ENCODE results near the gene PMAIP1.
"Not testable (repeated sequence)": the region's sequence is repeated elsewhere in the genome, so short reads cannot be mapped to it uniquely, and the experiment has no call there.

Gene PMAIP1

DNA sequence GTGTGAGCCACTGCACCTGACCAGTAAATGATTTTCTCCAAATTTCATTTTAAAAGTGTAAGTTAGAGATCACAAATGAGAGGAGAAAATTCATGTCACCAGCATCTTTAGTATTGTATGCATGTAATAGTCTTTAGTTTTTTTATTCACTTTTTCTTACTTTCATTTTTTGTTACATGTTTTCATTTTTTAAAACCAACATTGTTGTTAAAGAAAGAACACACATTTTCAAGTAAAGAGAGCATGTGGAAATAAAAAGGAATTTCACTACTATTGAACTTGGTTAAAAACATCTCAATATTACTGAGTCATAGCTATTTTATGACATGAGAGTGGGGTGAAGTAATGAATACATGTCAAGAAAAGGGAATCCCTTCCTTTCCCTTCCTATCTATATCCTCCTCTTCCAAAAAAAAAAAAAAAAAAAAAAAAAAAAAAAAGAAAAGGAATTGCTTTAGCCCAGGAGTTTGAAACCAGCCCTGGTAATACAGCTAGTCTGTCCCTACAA, 29.1 kb upstream of the PMAIP1 start:
- no peaks in the 10 kb centered on the region for H3K36me3 ChIP-seq (ENCODE audit: control insufficient read depth, insufficient read depth, low read length)
- H3K9me3 ChIP-seq (ENCODE audit: control insufficient read depth, low read length): no peaks in the 10 kb centered on the region
- no peak overlapping the region for H3K9ac ChIP-seq (ENCODE audit: low read length)
- peaks cover 3% of the 10 kb centered on the region for H3K4me1 ChIP-seq (ENCODE audit: control insufficient read depth, insufficient read depth, low read length)
- H3K27me3 ChIP-seq (ENCODE audit: control insufficient read depth, insufficient read depth, low read length): peaks cover 3% of the 10 kb centered on the region
- no peak overlapping the region for H3K4me3 ChIP-seq (ENCODE audit: low read length)

DNA sequence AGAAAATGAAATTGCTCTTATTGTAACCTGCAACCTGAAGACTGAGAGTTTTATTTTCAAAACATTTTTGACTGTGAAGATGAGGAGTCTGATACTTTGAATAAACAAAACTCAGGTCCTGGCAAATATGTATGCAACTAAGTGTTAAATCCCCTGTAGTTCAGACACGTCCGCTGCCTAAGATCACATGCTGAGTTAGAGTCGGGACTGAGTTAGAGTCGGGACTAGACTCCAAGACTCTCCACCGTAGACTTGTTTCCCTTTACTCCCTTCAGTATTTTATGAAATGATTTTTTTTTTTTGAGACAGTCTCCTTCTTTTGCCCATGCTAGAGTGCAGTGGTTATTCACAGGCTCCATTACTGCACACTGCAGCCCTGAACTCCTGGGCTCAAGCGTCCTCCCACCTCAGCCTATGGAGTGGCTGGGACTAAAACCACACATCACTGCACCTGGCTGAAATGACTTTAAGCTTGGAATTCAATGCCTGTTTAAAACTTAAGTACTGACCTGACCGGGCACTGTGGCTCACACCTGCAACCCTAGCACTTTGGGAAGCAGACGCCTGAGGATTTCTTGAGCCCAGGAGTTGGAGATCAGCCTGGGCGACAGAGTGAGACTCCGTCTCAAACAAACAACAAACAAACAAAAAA, 28.0 kb upstream of the PMAIP1 start:
- no peaks in the 10 kb centered on the region for H3K9me3 ChIP-seq (ENCODE audit: control insufficient read depth, low read length)
- H3K9ac ChIP-seq (ENCODE audit: low read length): no peak overlapping the region
- no peaks in the 10 kb centered on the region for H3K4me1 ChIP-seq (ENCODE audit: control insufficient read depth, insufficient read depth, low read length)
- no peak overlapping the region for H3K4me3 ChIP-seq (ENCODE audit: low read length)
- H3K27me3 ChIP-seq (ENCODE audit: control insufficient read depth, insufficient read depth, low read length): peaks cover 3% of the 10 kb centered on the region
- no peaks in the 10 kb centered on the region for H3K36me3 ChIP-seq (ENCODE audit: control insufficient read depth, insufficient read depth, low read length)

DNA sequence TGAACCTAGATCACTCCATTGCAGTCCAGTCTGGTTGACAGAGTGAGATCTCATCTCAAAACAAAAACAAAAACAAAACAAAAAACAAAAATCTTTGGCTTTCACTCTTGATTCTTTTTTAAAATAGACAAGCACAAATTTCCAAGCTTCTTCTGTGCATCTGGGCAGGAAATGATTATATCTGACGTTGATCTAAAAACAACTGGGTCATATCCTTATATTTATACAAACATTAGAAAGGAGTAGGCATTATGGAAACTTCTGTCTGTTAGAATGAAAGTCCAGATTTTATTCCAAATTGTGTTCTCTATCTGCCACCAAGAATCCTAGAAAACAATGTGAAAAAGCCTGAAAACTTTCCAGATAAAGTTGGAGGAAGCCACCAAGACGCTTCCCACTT, 26.2 kb upstream of the PMAIP1 start:
- Histone ChIP-seq H3K36me3 (ENCODE audit: control insufficient read depth, insufficient read depth, low read length) (no peaks in the 10 kb centered on the region), H3K9me3 (ENCODE audit: control insufficient read depth, low read length) (no peaks in the 10 kb centered on the region), H3K9ac (ENCODE audit: low read length) (no peak overlapping the region), H3K4me3 (ENCODE audit: low read length) (no peak overlapping the region), H3K4me1 (ENCODE audit: control insufficient read depth, insufficient read depth, low read length) (no peaks in the 10 kb centered on the region), H3K27me3 (ENCODE audit: control insufficient read depth, insufficient read depth, low read length) (peaks cover 3% of the 10 kb centered on the region)

DNA sequence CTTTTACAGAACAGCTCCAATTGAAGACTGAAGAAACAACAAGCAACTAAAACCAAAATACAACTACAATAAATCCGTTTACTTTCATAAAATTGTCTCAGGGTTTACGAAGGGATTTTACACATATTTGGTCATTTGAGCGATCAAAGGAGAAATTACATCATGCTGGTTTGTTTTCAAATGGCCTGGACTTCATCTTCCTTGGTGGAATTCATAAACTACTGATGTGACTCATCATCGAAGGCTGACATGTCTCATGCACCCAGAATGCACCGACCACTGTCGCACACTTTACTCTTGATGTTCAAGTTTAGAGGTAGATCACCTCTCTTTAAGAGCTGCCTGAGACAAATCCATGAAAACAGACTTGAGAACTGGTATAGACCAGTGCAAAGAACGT, 25.6 kb upstream of the PMAIP1 start:
- Histone ChIP-seq H3K4me3 (ENCODE audit: low read length) (no peak overlapping the region), H3K27me3 (ENCODE audit: control insufficient read depth, insufficient read depth, low read length) (peaks cover 3% of the 10 kb centered on the region), H3K4me1 (ENCODE audit: control insufficient read depth, insufficient read depth, low read length) (no peaks in the 10 kb centered on the region), H3K36me3 (ENCODE audit: control insufficient read depth, insufficient read depth, low read length) (no peaks in the 10 kb centered on the region), H3K9me3 (ENCODE audit: control insufficient read depth, low read length) (no peaks in the 10 kb centered on the region), H3K9ac (ENCODE audit: low read length) (no peak overlapping the region)

DNA sequence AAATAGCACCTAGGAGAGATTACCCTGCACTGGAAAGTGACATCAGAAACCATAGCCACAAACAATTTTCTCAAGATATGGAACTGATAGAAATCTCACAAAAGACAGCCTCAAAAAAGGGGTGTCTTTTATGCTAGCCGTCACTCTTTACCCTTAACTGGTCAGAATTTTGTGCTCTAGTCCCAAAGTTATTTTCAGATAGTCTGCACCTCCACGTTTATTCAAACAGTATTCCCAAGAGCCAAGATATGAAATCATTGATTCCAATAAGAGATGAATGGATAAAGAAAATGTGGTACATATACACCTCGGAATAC, 23.5 kb upstream of the PMAIP1 start:
- Histone ChIP-seq H3K36me3 (ENCODE audit: control insufficient read depth, insufficient read depth, low read length) (no peaks in the 10 kb centered on the region), H3K9ac (ENCODE audit: low read length) (no peak overlapping the region), H3K4me3 (ENCODE audit: low read length) (no peak overlapping the region), H3K9me3 (ENCODE audit: control insufficient read depth, low read length) (no peaks in the 10 kb centered on the region), H3K4me1 (ENCODE audit: control insufficient read depth, insufficient read depth, low read length) (peaks cover 5% of the 10 kb centered on the region), H3K27me3 (ENCODE audit: control insufficient read depth, insufficient read depth, low read length) (peaks cover 3% of the 10 kb centered on the region)

DNA sequence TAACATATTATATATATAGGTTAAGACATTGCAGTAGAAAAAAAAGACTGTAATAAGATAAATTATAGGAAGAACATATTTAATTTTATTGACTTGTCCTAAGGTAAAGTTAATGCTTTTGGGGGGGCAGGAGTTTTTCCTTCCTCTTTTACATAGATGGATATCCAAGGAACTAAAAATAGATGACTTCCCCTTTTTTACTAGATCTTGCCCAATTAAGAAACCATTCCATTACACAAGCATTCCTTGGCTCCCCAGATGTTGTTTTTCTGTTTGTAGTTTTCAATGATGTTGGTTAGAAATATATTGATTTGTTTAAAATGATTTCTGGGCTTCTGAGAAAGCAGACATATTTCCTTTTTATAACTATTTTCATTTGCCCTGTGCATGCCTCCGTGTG, 22.4 kb upstream of the PMAIP1 start:
- Histone ChIP-seq H3K36me3 (ENCODE audit: control insufficient read depth, insufficient read depth, low read length) (no peaks in the 10 kb centered on the region), H3K9ac (ENCODE audit: low read length) (no peak overlapping the region), H3K4me3 (ENCODE audit: low read length) (no peak overlapping the region), H3K4me1 (ENCODE audit: control insufficient read depth, insufficient read depth, low read length) (peaks cover 14% of the 10 kb centered on the region), H3K9me3 (ENCODE audit: control insufficient read depth, low read length) (no peaks in the 10 kb centered on the region), H3K27me3 (ENCODE audit: control insufficient read depth, insufficient read depth, low read length) (peaks cover 3% of the 10 kb centered on the region)

DNA sequence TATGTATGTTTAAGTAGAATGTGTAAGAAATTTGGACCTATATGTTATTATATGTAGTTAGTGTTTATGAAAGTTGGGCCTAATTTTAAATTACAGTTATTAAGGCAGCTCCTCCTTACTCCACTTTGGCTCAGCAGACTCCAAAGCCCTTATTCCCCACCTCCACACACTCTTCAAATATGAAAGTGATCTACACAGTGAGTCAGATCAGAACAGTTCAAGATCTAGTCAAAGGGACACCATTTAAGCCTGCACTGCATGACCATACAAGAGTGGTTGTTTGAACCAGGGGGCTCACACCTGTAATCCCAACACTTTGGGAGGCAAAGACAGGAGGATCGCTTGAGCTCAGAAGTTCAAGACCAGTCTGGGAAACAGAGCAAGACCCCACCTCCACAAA, 21.2 kb upstream of the PMAIP1 start:
- no peaks in the 10 kb centered on the region for H3K9me3 ChIP-seq (ENCODE audit: control insufficient read depth, low read length)
- H3K9ac ChIP-seq (ENCODE audit: low read length): no peak overlapping the region
- H3K4me1 ChIP-seq (ENCODE audit: control insufficient read depth, insufficient read depth, low read length): peaks cover 14% of the 10 kb centered on the region
- H3K36me3 ChIP-seq (ENCODE audit: control insufficient read depth, insufficient read depth, low read length): no peaks in the 10 kb centered on the region
- H3K27me3 ChIP-seq (ENCODE audit: control insufficient read depth, insufficient read depth, low read length): no peaks in the 10 kb centered on the region
- H3K4me3 ChIP-seq (ENCODE audit: low read length): no peak overlapping the region

DNA sequence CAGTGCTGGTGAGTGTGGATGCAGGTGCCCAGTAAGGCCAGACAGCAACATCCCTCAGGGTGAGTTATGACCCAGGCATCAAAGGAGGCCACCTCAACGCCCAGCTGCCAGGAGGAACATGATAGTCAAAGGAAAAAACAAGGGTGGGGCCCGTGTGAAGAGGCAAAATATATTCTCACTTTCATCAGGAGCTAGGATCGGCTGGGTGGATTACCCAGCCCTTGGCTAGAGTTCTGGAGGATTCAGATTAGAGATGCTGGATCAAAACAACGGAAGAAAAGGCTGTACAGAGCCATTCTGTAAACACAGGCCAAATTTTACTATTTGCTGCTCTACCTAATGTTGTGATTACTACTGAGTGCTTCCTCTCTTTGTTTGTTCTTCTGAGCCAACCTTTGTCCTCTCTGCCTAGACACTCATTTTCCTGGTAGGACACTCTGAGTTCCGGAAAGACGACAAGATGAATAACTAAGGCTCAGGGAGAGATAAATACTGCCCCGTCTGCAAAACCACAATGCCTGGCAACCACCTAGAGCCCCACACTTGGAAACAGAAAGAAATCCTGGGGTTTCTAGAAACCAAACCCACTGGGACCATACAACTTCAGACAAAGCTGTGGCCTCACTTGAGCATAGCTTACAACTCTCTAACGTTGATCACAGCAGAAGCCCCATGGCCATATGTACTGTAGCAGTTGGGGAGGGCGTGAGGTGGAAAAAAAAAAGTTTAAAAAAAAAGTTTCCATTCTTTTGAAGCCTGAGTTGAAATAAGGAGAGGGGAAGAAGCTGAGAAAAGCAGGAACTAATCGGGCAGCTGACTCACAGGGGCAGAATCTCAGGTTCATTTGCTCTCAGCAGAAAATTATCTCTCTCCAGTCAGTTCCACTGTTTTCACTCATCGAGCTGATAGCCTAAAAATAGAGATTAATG, 17.8 kb upstream of the PMAIP1 start:
- no peak overlapping the region for H3K4me3 ChIP-seq (ENCODE audit: low read length)
- H3K9ac ChIP-seq (ENCODE audit: low read length): peak overlapping the region; percentile 0
- peaks cover 14% of the 10 kb centered on the region for H3K4me1 ChIP-seq (ENCODE audit: control insufficient read depth, insufficient read depth, low read length)
- H3K9me3 ChIP-seq (ENCODE audit: control insufficient read depth, low read length): no peaks in the 10 kb centered on the region
- no peaks in the 10 kb centered on the region for H3K27me3 ChIP-seq (ENCODE audit: control insufficient read depth, insufficient read depth, low read length)
- no peaks in the 10 kb centered on the region for H3K36me3 ChIP-seq (ENCODE audit: control insufficient read depth, insufficient read depth, low read length)

DNA sequence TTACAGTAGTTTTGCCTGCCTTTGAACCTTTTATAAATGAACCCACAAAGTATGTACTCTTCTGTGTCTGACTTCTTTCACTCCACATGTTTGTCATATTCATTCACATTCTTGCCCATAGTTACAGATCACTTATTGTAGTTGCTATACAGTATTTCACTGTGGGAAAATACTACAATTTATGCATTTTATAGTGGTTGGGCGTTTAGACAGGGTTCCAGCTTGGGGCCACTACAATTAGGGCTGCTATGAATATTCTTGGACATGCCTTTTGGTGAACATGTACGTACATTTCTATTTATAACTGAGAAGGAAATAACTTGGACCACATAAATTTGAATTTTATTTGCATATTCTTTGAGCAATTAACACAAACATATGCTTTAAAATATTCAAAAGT, 15.4 kb upstream of the PMAIP1 start:
- no peaks in the 10 kb centered on the region for H3K36me3 ChIP-seq (ENCODE audit: control insufficient read depth, insufficient read depth, low read length)
- H3K9ac ChIP-seq (ENCODE audit: low read length): no peak overlapping the region
- H3K9me3 ChIP-seq (ENCODE audit: control insufficient read depth, low read length): no peaks in the 10 kb centered on the region
- H3K4me1 ChIP-seq (ENCODE audit: control insufficient read depth, insufficient read depth, low read length): peaks cover 14% of the 10 kb centered on the region
- H3K4me3 ChIP-seq (ENCODE audit: low read length): no peak overlapping the region
- no peaks in the 10 kb centered on the region for H3K27me3 ChIP-seq (ENCODE audit: control insufficient read depth, insufficient read depth, low read length)

DNA sequence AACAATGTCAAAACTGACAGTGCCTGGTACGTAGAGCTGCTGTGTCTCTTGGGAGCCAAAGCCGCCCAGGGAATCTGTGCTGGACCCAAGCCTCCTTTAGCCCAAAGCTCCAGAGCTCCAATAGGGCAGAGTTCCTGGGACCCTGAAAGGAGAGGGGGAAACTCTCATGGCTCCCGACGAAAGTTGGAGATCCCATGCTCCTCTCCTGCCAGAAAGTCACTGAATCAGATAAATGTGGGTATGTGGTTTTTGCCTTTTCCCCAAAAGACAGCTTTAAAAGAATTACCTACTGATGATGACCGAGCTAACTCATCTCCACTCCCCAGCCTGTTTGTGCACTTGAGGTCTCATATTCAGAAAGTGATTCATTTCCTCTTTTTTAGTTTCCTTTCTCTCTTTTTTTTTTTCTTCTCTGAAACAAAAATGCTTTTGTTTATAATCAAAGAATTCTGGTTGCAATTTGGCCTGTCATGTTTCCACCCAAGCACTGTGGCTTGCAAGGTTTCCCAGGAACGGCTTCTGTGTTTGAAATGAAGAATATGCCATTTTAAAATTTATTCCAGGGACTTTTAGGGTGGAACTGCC, 14.1 kb upstream of the PMAIP1 start:
- Histone ChIP-seq H3K4me1 (ENCODE audit: control insufficient read depth, insufficient read depth, low read length) (peaks cover 14% of the 10 kb centered on the region), H3K9me3 (ENCODE audit: control insufficient read depth, low read length) (no peaks in the 10 kb centered on the region), H3K36me3 (ENCODE audit: control insufficient read depth, insufficient read depth, low read length) (no peaks in the 10 kb centered on the region), H3K9ac (ENCODE audit: low read length) (no peak overlapping the region), H3K27me3 (ENCODE audit: control insufficient read depth, insufficient read depth, low read length) (no peaks in the 10 kb centered on the region), H3K4me3 (ENCODE audit: low read length) (no peak overlapping the region)

DNA sequence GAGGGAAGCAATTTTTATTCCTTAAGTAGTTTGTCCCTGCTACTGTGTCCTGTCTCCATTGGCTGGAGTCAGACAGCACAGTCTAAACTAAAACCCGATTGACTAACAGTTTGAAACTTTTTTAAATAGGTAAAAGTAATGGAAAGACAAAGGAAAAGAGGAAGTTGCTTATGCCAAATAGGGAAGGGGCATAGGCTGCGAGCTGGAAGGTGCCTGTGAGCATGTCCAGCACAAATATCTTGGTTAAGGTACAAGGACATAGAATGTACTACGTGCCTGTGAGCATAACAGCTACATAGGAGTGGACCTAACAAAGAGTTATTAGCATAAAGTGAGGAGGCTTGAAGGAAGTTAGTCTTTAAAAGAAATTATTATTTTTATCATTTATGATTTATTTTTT, 13.4 kb upstream of the PMAIP1 start:
- H3K9me3 ChIP-seq (ENCODE audit: control insufficient read depth, low read length); H3K4me1 ChIP-seq (ENCODE audit: control insufficient read depth, insufficient read depth, low read length); H3K27me3 ChIP-seq (ENCODE audit: control insufficient read depth, insufficient read depth, low read length); H3K9ac ChIP-seq (ENCODE audit: low read length); H3K4me3 ChIP-seq (ENCODE audit: low read length); H3K36me3 ChIP-seq (ENCODE audit: control insufficient read depth, insufficient read depth, low read length): not testable (repeated sequence)

DNA sequence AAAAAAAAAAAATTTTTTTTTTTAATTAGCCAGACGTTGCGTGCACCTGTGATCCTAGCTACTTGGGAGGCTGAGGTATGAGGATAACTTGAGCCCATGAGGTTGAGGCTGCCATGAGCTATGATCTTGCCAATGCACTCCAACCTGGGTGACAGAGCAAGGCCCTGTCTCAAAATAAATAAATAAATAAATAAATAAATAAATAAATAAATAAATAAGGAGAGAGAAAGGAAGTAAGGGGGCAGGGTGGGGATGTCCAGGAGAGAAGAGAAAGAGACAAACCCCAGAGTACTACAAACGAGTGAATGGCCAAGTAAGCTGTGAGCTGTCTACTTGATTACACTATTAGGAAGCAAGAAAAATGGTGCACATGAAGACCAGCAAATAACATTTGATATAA, 7.7 kb upstream of the PMAIP1 start:
- H3K27me3 ChIP-seq (ENCODE audit: control insufficient read depth, insufficient read depth, low read length): no peaks in the 10 kb centered on the region
- H3K4me1 ChIP-seq (ENCODE audit: control insufficient read depth, insufficient read depth, low read length): no peaks in the 10 kb centered on the region
- no peaks in the 10 kb centered on the region for H3K9me3 ChIP-seq (ENCODE audit: control insufficient read depth, low read length)
- H3K36me3 ChIP-seq (ENCODE audit: control insufficient read depth, insufficient read depth, low read length): no peaks in the 10 kb centered on the region
- no peak overlapping the region for H3K4me3 ChIP-seq (ENCODE audit: low read length)
- no peak overlapping the region for H3K9ac ChIP-seq (ENCODE audit: low read length)

Measured in mucosa of stomach (tissue), 1 donor.